GM19240 (cell line): ENCODE results near the gene ALDH7A1.
"Not testable (repeated sequence)": the region's sequence is repeated elsewhere in the genome, so short reads cannot be mapped to it uniquely, and the experiment has no call there.

ENCODE experiments used
- DNase-seq: peaks from one replicate; pipeline ENCODE4 v3.0.0; 2011; ENCODE audit warnings: low spot score; ENCODE audit not compliant: insufficient read length

ALDH7A1 gene

DNA sequence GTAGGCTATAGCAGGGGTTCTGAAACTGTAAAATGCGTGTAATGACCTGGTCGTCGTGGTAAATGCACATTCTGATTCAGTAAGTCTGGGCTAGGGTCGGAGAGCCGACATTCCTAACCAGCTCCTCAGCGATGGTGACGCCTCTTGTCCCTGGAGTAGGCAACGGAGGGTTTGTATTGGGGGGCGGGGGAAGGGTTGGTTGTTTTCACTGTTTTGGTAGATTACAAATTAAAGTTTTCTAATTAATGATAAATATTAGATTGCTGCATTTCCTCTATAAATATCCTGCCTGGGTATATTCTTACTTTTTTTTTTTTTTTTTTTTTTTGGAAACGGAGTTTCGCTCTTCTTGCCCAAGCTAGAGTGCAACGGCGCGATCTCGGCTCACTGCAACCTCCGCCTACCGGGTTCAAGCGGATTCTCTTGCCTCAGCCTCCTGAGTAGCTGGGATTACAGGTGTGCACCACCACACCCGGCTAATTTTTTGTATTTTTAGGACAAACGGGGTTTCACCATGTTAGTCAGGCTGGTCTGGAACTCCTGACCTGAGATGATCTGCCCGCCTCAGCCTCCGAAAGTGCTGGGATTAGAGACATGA lies 566 bp upstream of the ALDH7A1 start:
- no peak for DNase-seq

GRCh38 chr5:126591549-126591948 lies 3.5 kb downstream of the ALDH7A1 start:
- DNase-seq = no peak

GRCh38 chr5:126589536-126590297 lies 5.3 kb downstream of the ALDH7A1 start:
- no peak for DNase-seq

GRCh38 chr5:126587551-126588390 lies 7.2 kb downstream of the ALDH7A1 start:
- no peak for DNase-seq

DNA sequence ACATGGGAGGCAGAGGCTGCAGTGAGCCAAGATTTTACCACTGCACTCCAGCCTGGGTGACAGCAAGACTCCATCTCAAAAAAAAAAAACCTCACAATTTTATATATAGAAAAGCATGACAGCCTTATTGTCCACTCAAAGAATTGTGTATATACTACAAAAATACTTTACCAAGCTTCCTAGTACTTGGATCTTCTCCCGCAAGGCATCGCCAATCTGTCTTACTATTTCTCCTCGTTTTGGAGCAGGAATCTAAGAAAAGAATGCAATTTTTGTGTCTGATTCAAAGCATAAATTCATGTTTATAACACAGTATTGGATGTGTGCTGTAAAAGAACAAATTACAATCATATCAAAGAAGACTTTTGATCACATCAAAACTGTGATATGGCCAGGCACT lies 11.3 kb downstream of the ALDH7A1 start:
- DNase-seq = no peak

GRCh38 chr5:126579716-126580115 lies 15.3 kb downstream of the ALDH7A1 start:
- no peak for DNase-seq

DNA sequence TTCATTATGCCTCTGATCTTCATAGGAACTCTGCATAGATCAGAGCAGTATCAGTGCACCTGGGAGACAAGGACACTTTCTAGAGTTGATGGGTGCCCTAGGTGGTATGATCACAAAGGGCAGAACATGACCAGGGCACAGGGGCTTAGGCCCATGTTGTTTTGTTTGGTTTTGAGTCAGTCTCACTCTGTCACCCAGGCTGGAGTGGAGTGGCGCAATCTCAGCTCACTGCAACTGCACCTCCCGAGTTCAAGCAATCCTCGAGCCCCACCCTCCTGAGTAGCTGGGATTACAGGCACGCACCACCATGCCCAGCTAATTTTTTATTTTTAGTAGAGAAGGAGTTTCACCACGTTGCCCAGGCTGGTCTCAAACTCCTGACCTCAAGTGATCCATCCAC lies 17.6 kb downstream of the ALDH7A1 start:
- DNase-seq = no peak

- no peak for DNase-seq
These were observed 18.0 kb downstream of the ALDH7A1 start for GRCh38 chr5:126576974-126577373.

DNA sequence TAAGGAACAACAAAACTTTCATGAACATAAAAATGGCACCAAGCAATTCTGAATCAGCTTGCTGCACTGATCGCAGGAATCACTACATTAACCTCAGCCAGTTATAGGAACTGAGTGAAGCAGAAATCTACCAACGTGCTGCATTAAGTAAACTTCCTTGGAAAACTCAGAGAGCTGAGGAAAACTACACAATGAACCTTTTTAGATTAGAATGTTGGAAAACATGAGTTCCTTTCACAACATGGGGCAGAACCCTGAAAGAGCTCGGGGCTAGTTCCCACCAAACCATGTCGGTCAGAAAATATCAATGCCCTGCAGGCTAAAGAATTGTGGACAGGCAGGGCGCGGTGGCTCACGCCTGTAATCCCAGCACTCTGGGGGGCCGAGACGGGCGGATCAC lies 19.4 kb downstream of the ALDH7A1 start:
- no peak for DNase-seq

DNA sequence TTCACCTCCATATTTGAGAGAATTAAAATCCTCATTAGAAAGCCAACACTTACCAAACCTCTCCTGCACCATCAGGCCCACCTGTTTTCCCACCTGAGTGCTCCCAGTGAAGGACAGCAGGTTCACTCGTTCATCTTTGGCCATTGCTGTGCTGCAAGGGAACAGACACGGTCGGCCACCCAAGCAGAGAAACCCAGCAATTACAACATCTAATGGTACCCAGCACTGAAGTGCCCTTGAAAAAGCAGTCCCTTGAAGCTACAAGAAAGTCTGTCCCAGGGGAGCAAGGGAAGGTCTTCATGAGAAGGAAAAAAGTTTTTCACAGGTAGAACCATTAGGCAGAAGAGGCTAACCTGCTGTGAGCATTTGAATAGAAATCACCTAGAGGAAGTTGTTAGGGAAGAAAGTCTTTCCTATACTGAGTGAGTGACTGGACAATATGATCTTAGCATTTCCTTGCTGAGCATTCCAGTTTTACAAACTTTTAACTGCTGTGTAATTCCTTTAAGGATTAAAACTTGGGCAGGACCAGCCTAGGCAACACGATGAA lies 26.7 kb downstream of the ALDH7A1 start:
- no peak for DNase-seq

GRCh38 chr5:126562823-126563222 lies 32.2 kb downstream of the ALDH7A1 start:
- DNase-seq = no peak

DNA sequence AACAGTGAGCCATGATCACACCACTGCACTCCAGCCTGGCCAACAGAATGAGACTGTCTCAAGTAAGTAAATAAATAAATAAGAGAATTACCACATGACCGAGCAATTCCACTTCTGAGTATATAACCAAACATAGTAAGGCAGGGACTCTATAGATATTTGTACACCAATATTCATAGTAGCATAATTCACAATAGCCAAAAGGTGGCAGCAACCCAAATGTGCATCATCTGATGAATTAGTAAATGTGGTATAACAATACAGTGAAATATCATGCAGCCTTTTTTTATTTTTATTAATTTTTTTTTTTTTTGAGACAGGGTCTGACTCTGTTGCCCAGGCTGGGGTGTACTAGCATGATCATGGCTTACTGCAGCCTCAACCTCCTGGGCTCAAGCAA lies 33.1 kb downstream of the ALDH7A1 start:
- no peak for DNase-seq

- DNase-seq = not testable (repeated sequence)
These were observed 39.9 kb downstream of the ALDH7A1 start for GRCh38 chr5:126555101-126555500.

- DNase-seq = no peak
These were observed 42.4 kb downstream of the ALDH7A1 start for GRCh38 chr5:126552614-126553013.

GRCh38 chr5:126544087-126544740 lies 50.8 kb downstream of the ALDH7A1 start:
- peak; percentile 30 for DNase-seq

DNA sequence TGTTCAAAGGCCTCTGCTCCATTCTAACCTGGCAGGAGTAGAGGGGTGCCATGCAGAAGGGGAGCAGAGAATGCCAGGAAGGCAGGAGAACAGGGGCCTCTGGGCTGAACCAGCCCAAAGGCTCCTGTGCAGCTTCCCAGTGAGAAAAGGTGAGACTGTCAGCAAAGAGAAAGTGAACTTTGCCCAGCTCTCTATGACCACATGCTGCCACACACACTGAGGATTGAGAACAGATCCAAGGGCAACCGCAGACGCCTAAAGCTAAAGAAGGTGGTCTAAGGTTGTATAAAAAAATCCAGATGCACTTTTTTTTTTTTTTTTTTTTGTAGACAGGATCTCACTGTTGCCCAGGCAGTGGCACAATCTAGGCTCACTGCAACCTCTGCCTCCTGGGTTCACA lies 51.4 kb downstream of the ALDH7A1 start:
- no peak for DNase-seq

GRCh38 chr5:126543009-126543408 lies 52.0 kb downstream of the ALDH7A1 start:
- DNase-seq = no peak

DNA sequence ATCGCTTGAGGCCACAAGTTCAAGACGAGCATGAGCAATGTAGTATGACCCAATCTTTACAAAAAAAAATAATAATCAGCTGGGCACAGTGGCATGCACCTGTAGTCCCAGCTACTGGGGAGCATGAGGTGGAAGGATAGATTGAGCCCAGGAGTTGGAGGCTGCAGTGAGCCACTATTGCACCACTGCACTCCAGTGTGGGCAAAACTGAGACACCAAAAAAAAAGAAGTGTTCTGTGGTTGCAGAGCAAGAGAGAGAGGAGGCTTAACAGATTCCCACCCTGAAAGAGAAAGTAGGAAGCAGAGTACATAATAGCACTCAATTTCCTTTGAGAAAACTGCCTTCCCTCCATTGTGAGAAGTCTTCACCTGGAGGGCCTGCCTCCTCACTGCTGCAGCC lies 52.6 kb downstream of the ALDH7A1 start:
- no peak for DNase-seq

GRCh38 chr5:126540631-126541030 lies 54.4 kb downstream of the ALDH7A1 start:
- no peak for DNase-seq

DNA sequence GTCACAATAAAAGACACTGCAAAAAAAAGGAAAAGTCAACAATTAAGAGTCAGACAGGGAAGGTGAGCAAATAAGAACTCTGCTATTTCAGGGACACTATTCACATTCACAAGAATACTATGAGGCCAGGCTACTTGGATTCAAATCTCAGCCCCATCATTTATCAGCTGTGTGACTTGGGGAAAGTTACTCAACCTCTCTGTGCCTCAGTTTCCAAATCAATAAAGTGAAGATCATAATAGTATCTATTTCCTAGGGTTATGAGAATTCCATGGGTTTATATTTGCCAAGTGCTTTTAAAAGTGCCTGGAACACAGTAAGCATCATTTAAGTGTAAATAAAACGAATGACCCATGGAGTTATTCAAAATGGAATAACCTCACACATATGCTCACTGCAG lies 56.4 kb downstream of the ALDH7A1 start:
- DNase-seq = no peak

- no peak for DNase-seq
These were observed 58.1 kb downstream of the ALDH7A1 start for GRCh38 chr5:126536874-126537273.
